HepG2 (cell line): ENCODE data around the gene CORO1C. TPM values are rescaled to one million over a fixed set of nuclear protein-coding genes. Genes with fewer than 3 reads are reported as not detected.

Source experiments
- ATAC-seq: fragments of 200-7000 bp; cut with Tn5 transposase; 3 replicates; pipeline ENCODE4 v1.9.1; 2020; ENCODE audit warnings: mild to moderate bottlenecking, moderate library complexity
- BruUV-seq: library from RNA; stranded (reverse); fragments of 400-500 nt; replicated peaks from 2 replicates; lab custom pipeline; 2021; lab: Mats Ljungman, UMichigan
- CTCF ChIA-PET: fragments of 300-600 bp; formaldehyde crosslinking; extraction: SDS; loops from one replicate; lab custom pipeline; 2021; ENCODE audit warnings: low total read pairs, inconsistent platforms, low intra/inter-chr PET ratio; lab: Yijun Ruan, JAX
- POLR2A ChIA-PET: fragments of 350-600 bp; sonication (Branson Sonifier 250); formaldehyde crosslinking; loops from one replicate; lab custom pipeline; 2020; ENCODE audit warnings: antibody characterized with exemption, inconsistent platforms; lab: Yijun Ruan, JAX
- DNase-seq: peaks from one replicate; pipeline ENCODE4 v3.0.0-alpha.2; 2015; ENCODE audit warnings: low spot score
- FAIRE-seq: peaks from 3 replicates; lab custom pipeline; 2011; peaks lifted over from hg19 to GRCh38; lab: Jason Lieb, UNC
- H2AFZ ChIP-seq: one replicate; pipeline ENCODE4 v1.6.1; 2011; ENCODE audit warnings: low read length, inconsistent platforms
- H3K27ac ChIP-seq: fragments of 300-600 bp; 3 replicates; pipeline ENCODE4 v1.8.0; 2011; ENCODE audit warnings: mixed run types, mild to moderate bottlenecking, mixed read lengths, low read length, inconsistent platforms; ENCODE audit not compliant: insufficient read depth; ENCODE audit errors: extremely low read length
- H3K27me3 ChIP-seq, 2 experiments: fragments of 200-600 bp in 1 of 2; 2 replicates in 1 of 2; 3 replicates in 1 of 2; pipeline versions ENCODE4 v1.6.0 to v1.8.0; 2011; ENCODE audit warnings: low read length in 2 of 2, mild to moderate bottlenecking in 2 of 2, moderate library complexity in 2 of 2, inconsistent platforms in 1 of 2; ENCODE audit not compliant: insufficient read depth in 2 of 2, control insufficient read depth in 1 of 2
- H3K36me3 ChIP-seq, 2 experiments: fragments of 200-600 bp in 1 of 2; replicated peaks in 1 of 2; 2 replicates in 1 of 2; 3 replicates in 1 of 2; pipeline versions ENCODE4 v1.5.1 to v1.8.0; 2011; ENCODE audit warnings: low read length in 2 of 2, inconsistent platforms in 1 of 2; ENCODE audit not compliant: insufficient read depth in 2 of 2, control insufficient read depth in 1 of 2
- H3K4me1 ChIP-seq: 2 replicates; pipeline ENCODE4 v1.5.1; 2012; ENCODE audit warnings: low read length, inconsistent platforms; ENCODE audit not compliant: insufficient read depth
- H3K4me2 ChIP-seq: 2 replicates; pipeline ENCODE4 v1.6.0; 2011; ENCODE audit warnings: low read depth, low read length, inconsistent platforms
- H3K4me3 ChIP-seq, 3 experiments: fragments of 200-600 bp in 1 of 3; sonication (generic), shearing (Covaris generic) in 1 of 3; replicated peaks in 1 of 3; 2 replicates each; pipeline ENCODE4 v1.5.1; 2011 to 2016; ENCODE audit warnings: low read length in 3 of 3, inconsistent platforms in 2 of 3, low read depth in 2 of 3, mild to moderate bottlenecking in 2 of 3, control low read depth in 1 of 3, mixed read lengths in 1 of 3; ENCODE audit not compliant: insufficient read depth in 1 of 3
- H3K79me2 ChIP-seq: one replicate; pipeline ENCODE4 v1.6.1; 2011; ENCODE audit warnings: low read length, inconsistent platforms; ENCODE audit not compliant: insufficient read depth
- H3K9ac ChIP-seq: 2 replicates; pipeline ENCODE4 v1.6.0; 2011; ENCODE audit warnings: mild to moderate bottlenecking, low read depth, low read length, inconsistent platforms; ENCODE audit not compliant: insufficient read depth
- H3K9me3 ChIP-seq: 2 replicates; pipeline ENCODE4 v1.5.1; 2012; ENCODE audit warnings: mild to moderate bottlenecking, low read length
- H4K20me1 ChIP-seq: 2 replicates; pipeline ENCODE4 v1.6.0; 2011; ENCODE audit warnings: inconsistent platforms, mild to moderate bottlenecking, low read length, moderate library complexity; ENCODE audit not compliant: insufficient read depth
- KLF11 ChIP-seq: IDR thresholded peaks from 2 replicates; pipeline ENCODE4 v1.6.1; 2016; ENCODE audit warnings: missing compliant biosample characterization
- POLR2A ChIP-seq, 2 experiments: IDR thresholded peaks; 2 replicates each; pipeline ENCODE4 v1.6.1; 2011; ENCODE audit warnings: low read depth in 2 of 2, low read length in 2 of 2, mild to moderate bottlenecking in 1 of 2, moderate library complexity in 1 of 2; ENCODE audit not compliant: insufficient read depth in 1 of 2
- SRSF9 ChIP-seq: fragments of 200-400 bp; formaldehyde crosslinking; IDR thresholded peaks from 2 replicates; pipeline ENCODE4 v1.6.1; 2018; ENCODE audit warnings: borderline replicate concordance, mild to moderate bottlenecking, low read depth, low read length; ENCODE audit not compliant: insufficient read depth, poor library complexity, severe bottlenecking
- ZNF7 ChIP-seq: IDR thresholded peaks from 2 replicates; pipeline ENCODE4 v1.6.1; 2016; ENCODE audit warnings: missing biosample characterization, missing genetic modification reagents
- WGBS: methylation state at CpG from one replicate; pipeline ENCODE4 v1.1.6; 2017; ENCODE audit warnings: low lambda C conversion rate; 5-methylcytosine and 5-hydroxymethylcytosine counted together
- in situ Hi-C: cut with HindIII; loops from 2 replicates; pipeline ENCODE4 v1.10.0; 2017; ENCODE audit warnings: low pct_unique_long_range_greater_than_20kb; ENCODE audit not compliant: extremely low pct_ligation_motif_present
- intact Hi-C: fragments of 100-400 bp; cut with micrococcal nuclease; formaldehyde crosslinking; loops from one replicate; pipeline ENCODE4 v1.10.0; 2022; ENCODE audit not compliant: unreplicated experiment
- polyA plus RNA-seq, 8 experiments: library from polyadenylated mRNA; depleted of rRNA in 3 of 8; stranded (reverse) in 7 of 8; unstranded in 1 of 8; fragments of >200 nt; fragmentation: Illumina TruSeq in 4 of 8; extraction: Trizol in 4 of 8; gene quantifications; 2 replicates each; pipeline versions ENCODE4 v1.2.1 to v1.2.3, GENCODE V29; 2011 to 2016; ENCODE audit warnings: low read depth in 4 of 8, missing spikeins in 1 of 8, mixed read lengths in 1 of 8; ENCODE audit not compliant: insufficient read depth in 1 of 8
- total RNA-seq, 5 experiments: library from RNA; depleted of rRNA; stranded (reverse); fragments of >200 nt; fragmentation: Illumina TruSeq; extraction: Trizol; gene quantifications; 2 replicates each; pipeline ENCODE4 v1.2.3, GENCODE V29; 2016; ENCODE audit warnings: low read depth in 1 of 5

The CORO1C gene
- total and polyA plus RNA-seq, 2 of the 13 experiments (the other 11 are each of a cell fraction or from before 2014, with no cell fraction given) = 73.7 to 131 TPM

- no TSS peak for BruUV-seq
- Histone ChIP-seq H3K36me3 (no peaks in the 10 kb centered on the region), H3K79me2 (peaks cover 63% of the 10 kb centered on the region), H3K4me3 (peak overlapping the region; percentile 91 to 96 (median 95); a peak in 5 of 6 replicates), H4K20me1 (peaks cover 41% of the 10 kb centered on the region), H3K9me3 (no peaks in the 10 kb centered on the region), H2AFZ (no peak overlapping the region), H3K27me3 (no peaks in the 10 kb centered on the region; a peak in 1 of 5 replicates), H3K9ac (peak overlapping the region; percentile 94), H3K4me1 (peaks cover 67% of the 10 kb centered on the region), H3K27ac (peak overlapping the region; percentile 95), H3K4me2 (peak overlapping the region; percentile 89)
- ChIA-PET CTCF (no interaction called here), POLR2A (no interaction called here)
- WGBS = 31% methylated on average over 9 of the region's 9 CpGs
- ATAC-seq (no peak), FAIRE-seq (no peak), DNase-seq (no peak)
- in situ Hi-C loops (loop anchor here (5.0 kb wide), 1 partner anchor 62 kb away; no protein-coding TSS in a partner anchor), intact Hi-C loops (no loop called here)
- TF ChIP-seq KLF11 (CRISPR knock-in tag) (no peak), POLR2A (IDR thresholded peaks at IDR 0.05; ENCODE audit: insufficient read depth in 1 of 2, low read depth in 2 of 2, low read length in 2 of 2) (0 out of 4 replicates have a peak, but pooled peaks of 1 of the 2 experiments have one; percentile 18)
Observed at GRCh38 chr12:108728820-108729611, 2.3 kb downstream of the CORO1C start.

GRCh38 chr12:108727868-108728735, 3.2 kb downstream of the CORO1C start:
- no peak overlapping the region for H3K27ac ChIP-seq

More at GRCh38 chr12:108727868-108728735, 3.2 kb downstream of the CORO1C start:
- CTCF ChIA-PET = no interaction called here
- peaks cover 50% of the 10 kb centered on the region for H4K20me1 ChIP-seq
- POLR2A ChIA-PET = no interaction called here
- in situ Hi-C loops = loop anchor here (5.0 kb wide), 1 partner anchor 61 kb away; no protein-coding TSS in a partner anchor
- no peak overlapping the region for H2AFZ ChIP-seq
- H3K9ac ChIP-seq = no peak overlapping the region
- WGBS = 75% methylated on average over 7 of the region's 7 CpGs
- BruUV-seq = no TSS peak
- no peak for FAIRE-seq
- TF ChIP-seq ZNF7 (CRISPR knock-in tag) (peak; percentile 88), SRSF9 (no peak)
- no peak for DNase-seq
- no peaks in the 10 kb centered on the region; a peak in 1 of 5 replicates for H3K27me3 ChIP-seq
- H3K36me3 ChIP-seq = no peaks in the 10 kb centered on the region; a peak in 1 of 5 replicates
- H3K9me3 ChIP-seq = no peaks in the 10 kb centered on the region
- peak overlapping the region in 1 of 3 experiments; percentile 95; a peak in 3 of 6 replicates for H3K4me3 ChIP-seq
- no peak for ATAC-seq
- peak overlapping the region; percentile 89 for H3K4me2 ChIP-seq
- H3K79me2 ChIP-seq = peaks cover 72% of the 10 kb centered on the region
- intact Hi-C loops = no loop called here
- H3K4me1 ChIP-seq = peaks cover 67% of the 10 kb centered on the region
